Esophagus mucosa (tissue), 1 donor: ENCODE measurements around the gene STIP1. TPM values are rescaled to one million over a fixed set of nuclear protein-coding genes. Genes with fewer than 3 reads are reported as not detected.

ENCODE experiments used
- ATAC-seq: fragments of 200-7000 bp; cut with Tn5 transposase; one replicate; pipeline ENCODE4 v1.9.1; 2020
- total RNA-seq: library from RNA; stranded (reverse); gene quantifications from one replicate; pipeline ENCODE4 v1.2.4, GENCODE V29; 2023
- donor health status: DM: yes; HTN: yes; CAD: no.

STIP1 gene
- total RNA-seq, 1 donor from 2014 or later, result 74.2 TPM

DNA sequence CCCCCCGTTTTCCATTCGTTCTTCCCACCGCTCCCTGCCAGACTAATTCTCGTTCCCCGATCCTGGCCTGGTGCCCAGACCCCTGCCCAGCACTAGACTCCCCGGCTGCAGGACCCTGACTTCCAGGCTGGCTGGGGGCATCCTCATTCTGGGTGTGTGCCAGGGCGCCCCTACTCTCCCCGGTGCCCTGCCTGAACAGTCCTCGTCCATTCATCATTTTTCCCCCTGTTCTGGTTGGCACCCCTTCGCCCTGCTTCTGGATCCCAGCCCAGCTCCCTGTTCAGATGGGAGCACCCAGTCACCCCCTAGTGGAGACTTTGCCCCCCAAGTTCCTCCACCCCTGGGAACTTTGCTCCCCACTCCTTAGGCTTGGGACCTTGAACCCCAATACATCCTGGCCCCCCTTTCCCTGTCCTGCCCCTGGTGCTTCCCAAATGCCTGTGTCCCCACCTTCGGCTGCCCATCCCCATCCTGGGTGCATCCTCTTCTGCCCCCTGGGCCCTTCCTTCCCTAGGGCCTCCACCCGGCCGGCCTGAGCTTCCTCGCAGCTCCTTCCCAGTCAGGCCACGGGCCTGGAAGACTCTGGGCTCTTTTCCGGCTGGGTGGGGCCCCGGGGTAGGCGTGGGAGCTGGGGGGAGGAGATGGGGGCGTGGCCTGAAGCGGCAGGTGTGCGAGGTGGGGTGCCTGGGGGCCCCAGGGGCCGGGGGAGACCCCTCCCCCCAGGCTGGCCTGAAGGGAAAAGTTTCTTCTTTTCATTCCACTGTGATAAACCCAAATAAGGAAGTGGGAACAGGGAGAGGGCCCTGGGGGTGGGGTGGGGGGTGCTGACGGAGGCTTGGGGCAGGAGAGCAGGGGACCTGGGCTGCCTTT, 66.3 kb downstream of the STIP1 start:
- ATAC-seq, result peak; percentile 48

- ATAC-seq, result no peak
These were observed 67.1 kb downstream of the STIP1 start for GRCh38 chr11:64253043-64253442.

DNA sequence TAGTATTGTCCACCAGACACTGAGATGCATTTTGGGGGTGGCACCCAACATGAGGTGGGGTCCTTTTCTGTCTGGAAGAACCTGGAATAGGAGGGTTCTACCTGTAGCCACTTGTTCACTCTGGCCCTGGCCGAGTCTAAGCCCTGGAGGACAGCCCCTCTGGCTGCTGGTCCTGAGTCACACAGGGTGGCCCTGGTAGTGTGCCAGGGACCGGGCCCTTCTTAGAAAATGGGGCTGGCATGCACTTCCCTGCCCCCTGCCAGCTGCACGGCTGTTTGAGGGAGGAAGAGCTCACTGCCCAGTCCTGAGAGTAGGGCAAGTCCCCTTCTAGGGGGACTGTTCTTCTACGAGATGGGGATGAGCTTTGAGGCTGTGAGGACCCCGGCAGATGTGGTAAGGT, 67.5 kb downstream of the STIP1 start:
- no peak for ATAC-seq

Other genes with a start within 250 kb of the STIP1 start
- 10.8 TPM for gene NAA40, start 247.2 kb upstream of the STIP1 start, total RNA-seq
- 461 TPM for gene COX8A, start 211.6 kb upstream of the STIP1 start, total RNA-seq
- gene OTUB1, start 199.7 kb upstream of the STIP1 start, total RNA-seq, result 78.9 TPM
- not detected for gene FLRT1, start 150.2 kb upstream of the STIP1 start, total RNA-seq
- 22.9 TPM for gene MACROD1, start 20.1 kb upstream of the STIP1 start, total RNA-seq
- gene FERMT3, start 20.6 kb downstream of the STIP1 start, total RNA-seq, result 2.4 TPM
- gene TRPT1, start 40.0 kb downstream of the STIP1 start, total RNA-seq, result 25.1 TPM
- gene NUDT22, start 40.1 kb downstream of the STIP1 start, total RNA-seq, result 59.9 TPM
- gene DNAJC4, start 44.4 kb downstream of the STIP1 start, total RNA-seq, result 16.7 TPM
- 45.2 TPM for gene VEGFB, start 48.4 kb downstream of the STIP1 start, total RNA-seq
- 40.7 TPM for gene FKBP2, start 54.9 kb downstream of the STIP1 start, total RNA-seq
- 265 TPM for gene PPP1R14B, start 60.8 kb downstream of the STIP1 start, total RNA-seq
- 43.9 TPM for gene PLCB3, start 65.4 kb downstream of the STIP1 start, total RNA-seq
- gene BAD, start 98.5 kb downstream of the STIP1 start, total RNA-seq, result 45.4 TPM
- 18.5 TPM for gene GPR137, start 99.7 kb downstream of the STIP1 start, total RNA-seq
- gene KCNK4, start 105.1 kb downstream of the STIP1 start, total RNA-seq, result not detected
- 1.3 TPM for gene CATSPERZ, start 114.2 kb downstream of the STIP1 start, total RNA-seq
- gene ESRRA, start 119.4 kb downstream of the STIP1 start, total RNA-seq, result 63.2 TPM
- 181 TPM for gene TRMT112, start 131.4 kb downstream of the STIP1 start, total RNA-seq
- 331 TPM for gene PRDX5, start 131.9 kb downstream of the STIP1 start, total RNA-seq
- 4.5 TPM for gene CCDC88B, start 154.0 kb downstream of the STIP1 start, total RNA-seq
- gene RPS6KA4, start 173.0 kb downstream of the STIP1 start, total RNA-seq, result 36.2 TPM